Kidney glomerular epithelial cell (primary cell): ENCODE results near the gene DUOXA2.
"Not testable (repeated sequence)": the region's sequence is repeated elsewhere in the genome, so short reads cannot be mapped to it uniquely, and the experiment has no call there.

Experiments used
- DNase-seq: peaks from one replicate; lab custom pipeline; 2025; lab: John Stamatoyannopoulos, UW

The DUOXA2 gene

GRCh38 chr15:45114076-45114750 lies at the start of gene DUOXA2, which contains the start of gene DUOX2:
Gene DUOXA2 (plus strand): TSS chr15:45114326. CDS start chr15:45114606, 280 bp downstream.
Gene DUOX2 (minus strand): TSS chr15:45114172. CDS start chr15:45113411, 761 bp downstream.
- no peak for DNase-seq

GRCh38 chr15:45064386-45064785 lies 49.7 kb upstream of the DUOXA2 start:
- peak; percentile 51 for DNase-seq

DNA sequence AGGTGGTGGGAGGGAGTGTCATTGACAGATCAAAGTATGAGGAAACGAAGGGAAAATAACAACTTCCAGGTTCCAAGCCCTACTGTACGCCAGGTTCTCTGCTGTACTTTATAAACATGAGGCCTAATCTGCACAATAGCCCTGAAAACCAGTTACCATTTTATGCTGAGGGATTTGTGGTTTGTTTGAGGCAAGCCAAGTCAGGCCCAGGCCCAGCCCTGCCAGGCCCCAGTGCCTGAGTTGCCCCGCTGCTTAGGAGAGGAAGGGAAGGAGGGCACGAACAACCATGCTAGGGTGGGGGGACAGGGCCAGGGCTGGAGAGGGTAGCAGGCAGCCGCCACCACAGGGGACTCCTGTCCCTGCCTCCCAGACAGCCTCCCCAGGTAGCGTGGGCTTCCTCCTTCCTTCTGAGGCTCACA lies 44.2 kb upstream of the DUOXA2 start:
- not testable (repeated sequence) for DNase-seq

DNA sequence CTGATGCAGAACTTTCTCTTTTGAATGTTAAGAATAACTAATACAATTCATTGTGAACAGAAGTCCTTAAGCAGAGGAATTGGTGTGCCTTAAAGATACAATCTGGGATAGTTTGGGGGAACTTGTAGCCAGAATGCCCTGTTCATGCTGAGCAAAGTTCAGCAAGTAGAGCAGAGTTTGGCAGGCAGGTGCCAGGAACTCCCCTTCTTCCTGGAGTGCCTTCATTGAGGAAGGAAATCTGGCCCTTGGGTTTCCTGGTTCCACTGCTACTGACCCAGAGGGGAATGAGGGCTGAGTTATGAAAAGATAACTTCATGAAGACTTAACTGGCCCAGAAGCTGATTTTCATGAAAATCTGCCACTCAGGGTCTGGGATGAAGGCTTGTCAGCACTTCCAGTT lies 40.5 kb upstream of the DUOXA2 start:
- DNase-seq, result not testable (repeated sequence)

DNA sequence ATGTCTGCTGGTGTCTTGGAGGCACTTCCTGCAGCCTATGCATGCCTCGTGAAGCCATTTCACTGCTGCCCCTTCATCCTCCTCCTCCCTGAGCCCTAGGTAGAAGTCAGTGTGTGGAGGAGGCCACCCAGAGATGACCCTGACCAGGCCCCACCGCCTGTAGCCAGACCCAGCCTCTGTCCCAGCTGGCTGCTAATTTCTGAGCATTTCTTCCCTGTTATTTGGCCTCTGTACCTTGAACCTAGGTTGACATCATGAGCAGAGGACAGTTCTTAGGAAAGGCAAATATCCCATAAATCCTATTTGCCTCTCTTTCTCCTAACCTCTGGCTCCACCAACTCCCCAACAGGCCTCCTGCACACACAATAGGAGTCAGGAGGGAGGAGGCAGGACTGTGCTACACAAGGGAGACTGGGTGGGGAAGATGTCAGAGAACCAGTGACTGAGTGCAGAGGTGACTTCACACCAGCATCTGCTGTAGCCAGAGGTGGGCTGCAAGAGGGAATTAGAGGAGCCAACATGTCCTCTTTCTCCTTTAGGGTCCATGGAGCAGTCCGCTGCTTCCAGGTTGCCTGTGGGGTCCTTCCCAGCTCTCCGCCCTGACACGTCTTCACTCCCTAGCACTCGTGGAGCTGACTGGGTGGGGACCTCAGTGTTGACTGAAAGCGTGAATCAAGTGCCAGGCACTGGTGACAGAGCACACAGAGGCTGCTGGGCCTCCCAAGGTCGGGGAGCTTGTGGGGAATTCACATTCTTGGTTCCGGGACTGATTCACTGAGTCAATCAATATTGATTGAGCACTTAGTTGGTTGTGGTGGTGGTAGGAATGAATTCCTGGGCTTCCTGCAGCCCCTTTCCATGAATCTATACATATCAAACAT lies 38.4 kb upstream of the DUOXA2 start:
- not testable (repeated sequence) for DNase-seq

- not testable (repeated sequence) for DNase-seq
These were observed 36.7 kb upstream of the DUOXA2 start for GRCh38 chr15:45077391-45077790.

- DNase-seq, result not testable (repeated sequence)
These were observed 34.9 kb upstream of the DUOXA2 start for GRCh38 chr15:45079201-45079600.

DNA sequence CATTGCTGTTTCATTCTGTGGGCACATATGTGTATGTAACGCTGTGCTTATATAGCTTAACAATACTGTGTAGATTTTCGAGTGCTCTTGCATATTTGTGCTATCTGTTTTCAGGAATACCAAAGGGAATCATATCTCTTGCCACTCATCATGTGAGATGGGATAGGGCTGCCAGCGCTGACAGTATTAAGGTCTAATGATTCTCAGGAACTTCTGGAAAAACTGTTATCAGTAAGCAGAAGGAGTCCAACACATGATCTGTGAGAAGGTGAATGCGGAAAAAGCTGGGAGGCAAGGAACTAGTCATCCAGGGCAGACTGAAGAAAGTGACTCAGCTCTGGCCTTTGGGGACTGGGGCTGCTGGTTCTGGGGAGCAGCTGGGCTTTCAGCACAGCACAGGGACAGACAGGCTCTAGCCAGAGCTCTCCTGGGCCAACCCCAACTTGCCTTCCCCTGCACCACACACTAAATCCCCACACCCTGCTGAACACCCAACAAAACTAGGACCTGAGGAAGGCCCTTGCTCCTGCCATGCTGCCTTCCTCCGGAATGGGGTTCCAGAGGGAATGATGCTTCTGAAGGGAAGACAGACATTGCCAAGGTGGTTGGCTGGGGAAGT lies 34.4 kb upstream of the DUOXA2 start:
- peak; percentile 19 for DNase-seq

DNA sequence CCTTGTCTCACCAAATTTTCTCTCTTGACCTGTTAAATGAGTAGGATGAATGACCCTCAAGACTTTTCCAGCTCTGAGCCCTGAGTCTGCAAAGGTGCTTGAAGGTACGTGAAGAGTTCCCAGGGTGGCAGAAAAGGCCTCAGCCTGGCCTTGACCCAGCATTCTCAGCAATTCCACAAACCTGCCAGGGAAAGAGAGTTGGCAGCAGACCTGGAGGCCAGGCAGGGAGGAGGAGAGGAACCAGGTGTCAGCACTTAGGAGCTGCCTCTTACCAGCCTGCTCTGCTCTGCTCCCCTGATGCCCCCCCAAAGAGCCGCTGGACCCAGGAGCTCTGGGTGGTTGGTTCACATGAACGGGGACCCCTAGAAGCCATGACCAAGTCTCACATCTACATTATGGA lies 33.5 kb upstream of the DUOXA2 start:
- not testable (repeated sequence) for DNase-seq

DNA sequence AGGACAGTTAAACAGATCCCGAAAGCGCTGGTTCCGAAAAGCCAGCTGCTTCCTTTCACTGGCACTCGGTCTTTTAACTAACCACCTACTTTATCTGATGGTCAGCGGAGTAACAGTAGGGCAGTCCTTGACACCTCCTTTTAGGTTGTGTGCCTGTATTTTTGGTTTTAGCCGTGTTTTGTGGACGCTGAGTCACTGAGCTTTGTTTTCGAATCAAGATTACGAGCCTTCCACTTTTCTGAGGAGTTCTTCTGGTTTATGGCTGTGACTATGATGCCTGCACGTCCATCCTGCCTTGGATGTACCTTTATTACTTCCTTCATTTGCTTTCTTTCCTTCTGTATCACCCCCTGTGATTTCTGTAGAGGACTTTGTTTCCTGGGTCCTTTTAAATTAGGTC lies 31.7 kb upstream of the DUOXA2 start:
- not testable (repeated sequence) for DNase-seq

GRCh38 chr15:45083223-45083622 lies 30.9 kb upstream of the DUOXA2 start:
- DNase-seq, result no peak

DNA sequence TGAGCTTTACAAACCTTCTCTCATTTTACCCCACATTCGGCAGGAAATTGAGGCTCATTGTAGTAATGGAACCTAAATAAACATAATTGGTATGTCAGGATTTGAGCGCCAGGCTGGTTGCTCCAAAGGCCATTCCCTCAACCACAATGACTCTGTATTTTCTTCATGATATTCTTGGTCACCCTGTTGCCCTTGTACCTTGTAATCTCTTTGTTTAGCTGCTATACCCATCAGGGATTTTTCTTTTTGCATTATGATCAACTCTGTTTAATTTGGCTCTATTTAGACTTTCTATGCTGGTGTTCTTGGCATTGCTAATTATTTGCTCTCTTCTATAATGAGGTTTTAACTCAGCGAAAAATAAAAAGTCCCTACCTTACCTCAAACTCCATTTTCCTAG lies 30.0 kb upstream of the DUOXA2 start:
- no peak for DNase-seq

DNA sequence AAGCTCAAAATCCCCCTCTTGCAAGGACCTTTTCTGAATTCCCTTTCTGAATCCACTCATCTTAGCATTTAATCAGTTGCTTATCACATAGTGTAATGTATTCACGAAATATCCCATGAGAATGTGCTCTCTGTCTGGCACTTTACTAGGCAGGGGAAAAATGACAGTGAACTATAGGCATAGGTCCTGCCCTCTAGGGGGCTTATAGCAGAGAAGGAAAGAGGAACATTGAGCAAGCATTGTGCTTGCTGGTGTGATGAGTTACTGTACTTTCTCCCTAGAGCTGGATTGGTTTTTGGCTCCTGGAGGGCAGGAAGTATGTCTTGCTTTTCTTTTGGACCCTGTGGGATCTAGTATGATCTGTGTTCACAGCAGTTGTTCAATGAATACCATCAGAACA lies 26.6 kb upstream of the DUOXA2 start:
- no peak for DNase-seq

GRCh38 chr15:45088801-45089711 lies 25.1 kb upstream of the DUOXA2 start:
- no peak for DNase-seq

- DNase-seq, result no peak
These were observed 24.3 kb upstream of the DUOXA2 start for GRCh38 chr15:45089712-45090373.

GRCh38 chr15:45091161-45091560 lies 23.0 kb upstream of the DUOXA2 start:
- DNase-seq, result no peak

DNA sequence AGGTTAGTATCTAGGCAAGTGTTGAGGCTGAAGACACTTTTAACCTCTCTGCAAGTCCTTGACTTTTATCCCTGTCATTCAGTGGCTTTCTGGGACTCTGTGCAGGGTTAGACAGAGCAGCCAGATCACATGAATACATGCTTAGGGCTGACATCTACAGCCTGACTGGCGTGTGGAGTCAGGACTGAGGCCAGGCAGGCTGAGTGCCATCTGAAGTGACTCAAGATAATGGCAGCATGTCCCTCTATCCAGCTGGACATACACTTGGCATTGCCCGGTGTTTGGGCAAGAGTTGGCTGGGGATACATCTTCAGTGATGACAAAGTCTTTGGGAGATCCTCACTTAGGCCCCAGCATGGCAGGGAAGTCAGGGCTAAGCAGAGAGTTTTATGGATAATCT lies 22.6 kb upstream of the DUOXA2 start:
- no peak for DNase-seq

GRCh38 chr15:45093013-45093412 lies 21.1 kb upstream of the DUOXA2 start:
- DNase-seq, result no peak

GRCh38 chr15:45093622-45094357 lies 20.3 kb upstream of the DUOXA2 start:
- DNase-seq, result no peak

- DNase-seq, result no peak
These were observed 19.8 kb upstream of the DUOXA2 start for GRCh38 chr15:45094358-45094730.
